Ascending aorta (tissue), 2 donors: ENCODE data around the gene KANSL1. TPM values are rescaled to one million over a fixed set of nuclear protein-coding genes. Genes with fewer than 3 reads are reported as not detected.
"Not testable (repeated sequence)": the region's sequence is repeated elsewhere in the genome, so short reads cannot be mapped to it uniquely, and the experiment has no call there.

Experiments
- DNase-seq, 2 donors: peaks; one replicate each; pipeline ENCODE4 v3.0.0-alpha.2; 2019; ENCODE audit warnings: low spot score in 2 of 2
- H3K27ac ChIP-seq, 2 donors: fragments of 200-600 bp; sonication (generic); one replicate each; pipeline ENCODE4 v1.5.1; 2016 to 2017; ENCODE audit warnings: mild to moderate bottlenecking in 1 of 2
- H3K27me3 ChIP-seq: fragments of 200-600 bp; sonication (generic); one replicate; pipeline ENCODE4 v1.5.1; 2017
- H3K36me3 ChIP-seq, 2 donors: fragments of 200-600 bp; sonication (generic); one replicate each; pipeline ENCODE4 v1.5.1; 2016
- H3K4me1 ChIP-seq, 2 donors: fragments of 200-600 bp; sonication (generic); one replicate each; pipeline ENCODE4 v1.5.1; 2016 to 2017; ENCODE audit warnings: mild to moderate bottlenecking in 1 of 2
- H3K4me3 ChIP-seq, 2 donors: fragments of 200-600 bp; sonication (generic); one replicate each; pipeline ENCODE4 v1.5.1; 2016 to 2017; ENCODE audit warnings: mild to moderate bottlenecking in 1 of 2
- H3K9me3 ChIP-seq, 2 donors: fragments of 200-600 bp; sonication (generic); one replicate each; pipeline ENCODE4 v1.5.1; 2016
- intact Hi-C: fragments of 100-400 bp; cut with DNase I; formaldehyde crosslinking; loops from one replicate; pipeline ENCODE4 v1.15.1; 2023
- total RNA-seq: library from RNA; depleted of rRNA; stranded (reverse); fragments of >200 nt; gene quantifications from one replicate; pipeline ENCODE4 v1.1.0, GENCODE V29; 2016
- TF ChIP-seq, protein P1 (sequence below), 3 experiments: fragments of 200-600 bp in 2 of 3; fragments of 450-650 bp in 1 of 3; sonication (generic) in 2 of 3; IDR thresholded peaks; one replicate each; pipeline ENCODE4 v1.5.1; 2016 to 2019; ENCODE audit warnings: antibody characterized with exemption in 3 of 3, mild to moderate bottlenecking in 1 of 3, moderate library complexity in 1 of 3

The KANSL1 gene
- total RNA-seq, 1 donor from 2014 or later: 53.5 TPM

DNA sequence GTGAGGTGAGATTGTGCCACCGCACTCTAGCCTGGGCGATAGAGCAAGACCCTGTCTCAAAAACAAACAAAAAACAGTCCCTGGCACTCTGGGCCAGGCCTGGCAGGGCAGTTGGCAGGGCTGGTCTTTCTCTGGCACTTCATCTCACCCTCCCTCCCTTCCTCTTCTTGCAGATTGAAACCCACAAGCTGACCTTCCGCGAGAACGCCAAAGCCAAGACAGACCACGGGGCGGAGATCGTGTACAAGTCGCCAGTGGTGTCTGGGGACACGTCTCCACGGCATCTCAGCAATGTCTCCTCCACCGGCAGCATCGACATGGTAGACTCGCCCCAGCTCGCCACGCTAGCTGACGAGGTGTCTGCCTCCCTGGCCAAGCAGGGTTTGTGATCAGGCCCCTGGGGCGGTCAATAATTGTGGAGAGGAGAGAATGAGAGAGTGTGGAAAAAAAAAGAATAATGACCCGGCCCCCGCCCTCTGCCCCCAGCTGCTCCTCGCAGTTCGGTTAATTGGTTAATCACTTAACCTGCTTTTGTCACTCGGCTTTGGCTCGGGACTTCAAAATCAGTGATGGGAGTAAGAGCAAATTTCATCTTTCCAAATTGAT lies 169.3 kb downstream of the KANSL1 start:
- peaks cover 0 to 18% of the 10 kb centered on the region in 2 donors for H3K36me3 ChIP-seq
- no peaks in the 10 kb centered on the region for H3K9me3 ChIP-seq
- intact Hi-C loops: no loop called here
- no peaks in the 10 kb centered on the region for H3K4me1 ChIP-seq
- no peak overlapping the region for H3K4me3 ChIP-seq
- H3K27me3 ChIP-seq: no peaks in the 10 kb centered on the region
- H3K27ac ChIP-seq: no peak overlapping the region
- TF ChIP-seq, protein P1, sequence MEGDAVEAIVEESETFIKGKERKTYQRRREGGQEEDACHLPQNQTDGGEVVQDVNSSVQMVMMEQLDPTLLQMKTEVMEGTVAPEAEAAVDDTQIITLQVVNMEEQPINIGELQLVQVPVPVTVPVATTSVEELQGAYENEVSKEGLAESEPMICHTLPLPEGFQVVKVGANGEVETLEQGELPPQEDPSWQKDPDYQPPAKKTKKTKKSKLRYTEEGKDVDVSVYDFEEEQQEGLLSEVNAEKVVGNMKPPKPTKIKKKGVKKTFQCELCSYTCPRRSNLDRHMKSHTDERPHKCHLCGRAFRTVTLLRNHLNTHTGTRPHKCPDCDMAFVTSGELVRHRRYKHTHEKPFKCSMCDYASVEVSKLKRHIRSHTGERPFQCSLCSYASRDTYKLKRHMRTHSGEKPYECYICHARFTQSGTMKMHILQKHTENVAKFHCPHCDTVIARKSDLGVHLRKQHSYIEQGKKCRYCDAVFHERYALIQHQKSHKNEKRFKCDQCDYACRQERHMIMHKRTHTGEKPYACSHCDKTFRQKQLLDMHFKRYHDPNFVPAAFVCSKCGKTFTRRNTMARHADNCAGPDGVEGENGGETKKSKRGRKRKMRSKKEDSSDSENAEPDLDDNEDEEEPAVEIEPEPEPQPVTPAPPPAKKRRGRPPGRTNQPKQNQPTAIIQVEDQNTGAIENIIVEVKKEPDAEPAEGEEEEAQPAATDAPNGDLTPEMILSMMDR (IDR thresholded peaks at IDR 0.05): no peak
- no peak for DNase-seq

DNA sequence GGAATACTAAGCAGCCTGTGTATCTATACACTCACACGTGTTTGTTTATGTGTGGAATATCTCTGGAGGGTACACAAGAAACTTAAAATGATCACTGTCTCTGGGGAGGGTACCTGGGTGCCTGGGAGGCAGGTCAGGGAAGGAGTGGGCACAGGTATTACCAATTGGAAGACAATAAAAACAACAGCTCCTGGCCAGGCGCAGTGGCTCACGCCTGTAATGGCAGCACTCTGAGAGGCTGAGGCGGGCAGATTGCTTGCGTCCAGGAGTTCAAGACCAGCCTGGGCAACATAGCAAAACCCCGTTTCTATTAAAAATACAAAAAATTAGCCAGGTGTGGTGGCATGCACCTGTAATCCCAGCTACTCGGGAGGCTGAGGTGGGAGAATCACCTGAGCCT lies 169.9 kb downstream of the KANSL1 start:
- not testable (repeated sequence) for H3K27ac ChIP-seq
- peaks cover 0 to 18% of the 10 kb centered on the region in 2 donors for H3K36me3 ChIP-seq

DNA sequence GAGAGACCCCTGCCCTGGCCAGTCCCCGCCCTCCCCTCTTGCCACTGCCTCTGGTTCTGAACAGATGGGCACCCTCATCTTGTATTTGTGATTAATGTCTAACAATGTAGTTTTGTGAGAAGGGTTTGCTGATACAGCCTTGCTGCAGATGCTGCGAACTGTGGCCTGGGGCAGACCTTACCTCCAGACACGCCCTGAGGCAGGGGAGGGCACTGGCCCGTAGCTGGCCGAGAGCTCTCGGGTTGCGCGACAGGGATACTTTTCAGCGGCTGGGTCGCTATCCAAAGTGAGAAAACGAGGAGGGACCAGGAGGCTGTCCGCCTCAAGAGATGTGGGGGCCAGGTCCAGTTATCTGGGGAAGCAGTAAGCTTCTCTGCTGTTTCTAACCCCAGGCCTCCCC lies 172.2 kb downstream of the KANSL1 start:
- Histone ChIP-seq H3K27me3 (no peaks in the 10 kb centered on the region), H3K4me1 (no peaks in the 10 kb centered on the region), H3K36me3 (peaks cover 0 to 14% of the 10 kb centered on the region in 2 donors), H3K27ac (no peak overlapping the region), H3K9me3 (no peaks in the 10 kb centered on the region), H3K4me3 (no peak overlapping the region)
- intact Hi-C loops: no loop called here
- TF ChIP-seq, protein P1 (IDR thresholded peaks at IDR 0.05): no peak
- DNase-seq: no peak

More for the DNA sequence above, 169.9 kb downstream of the KANSL1 start:
- H3K27me3 ChIP-seq, H3K4me3 ChIP-seq, H3K9me3 ChIP-seq, DNase-seq, intact Hi-C loops, H3K4me1 ChIP-seq: not testable (repeated sequence)

DNA sequence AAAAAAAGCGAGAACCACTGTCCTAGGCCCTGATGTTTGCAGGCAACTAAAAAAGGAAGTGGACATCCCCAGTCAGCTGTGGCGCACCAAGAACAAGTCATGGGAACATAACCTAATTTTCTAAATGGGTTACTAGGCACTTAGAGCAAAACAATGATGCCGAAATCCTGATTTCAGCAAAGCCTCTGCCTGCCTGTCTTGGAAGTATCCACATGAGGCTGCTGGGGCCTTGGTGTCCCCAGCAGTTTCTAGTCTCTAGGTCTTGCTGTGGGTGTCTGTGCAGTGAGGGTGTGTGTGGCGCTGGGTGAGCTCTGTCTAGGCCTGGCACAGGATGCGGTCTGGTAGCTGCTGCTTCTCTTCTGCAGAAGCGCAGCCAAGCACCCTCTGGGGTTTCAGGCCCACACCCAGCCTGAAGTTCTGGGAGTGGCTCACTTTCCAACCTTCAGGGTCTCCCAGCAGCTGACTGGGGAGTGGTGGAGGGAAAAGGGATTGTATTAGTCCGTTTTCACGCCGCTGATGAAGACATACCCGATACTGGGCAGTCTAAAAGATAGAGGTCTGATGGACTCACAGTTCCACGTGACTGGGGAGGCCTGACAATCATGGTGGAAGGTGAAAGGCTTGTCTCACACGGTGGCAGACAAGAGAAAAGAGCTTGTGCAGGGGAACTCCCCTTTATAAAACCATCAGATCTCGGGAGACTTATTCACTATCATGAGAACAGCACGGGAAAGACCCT lies 173.0 kb downstream of the KANSL1 start:
- Histone ChIP-seq H3K27me3 (no peaks in the 10 kb centered on the region), H3K36me3 (peaks cover 0 to 11% of the 10 kb centered on the region in 2 donors), H3K4me3 (no peak overlapping the region), H3K9me3 (no peaks in the 10 kb centered on the region), H3K27ac (no peak overlapping the region), H3K4me1 (no peaks in the 10 kb centered on the region)
- TF ChIP-seq, protein P1 (IDR thresholded peaks at IDR 0.05): no peak
- no peak for DNase-seq
- intact Hi-C loops: no loop called here

DNA sequence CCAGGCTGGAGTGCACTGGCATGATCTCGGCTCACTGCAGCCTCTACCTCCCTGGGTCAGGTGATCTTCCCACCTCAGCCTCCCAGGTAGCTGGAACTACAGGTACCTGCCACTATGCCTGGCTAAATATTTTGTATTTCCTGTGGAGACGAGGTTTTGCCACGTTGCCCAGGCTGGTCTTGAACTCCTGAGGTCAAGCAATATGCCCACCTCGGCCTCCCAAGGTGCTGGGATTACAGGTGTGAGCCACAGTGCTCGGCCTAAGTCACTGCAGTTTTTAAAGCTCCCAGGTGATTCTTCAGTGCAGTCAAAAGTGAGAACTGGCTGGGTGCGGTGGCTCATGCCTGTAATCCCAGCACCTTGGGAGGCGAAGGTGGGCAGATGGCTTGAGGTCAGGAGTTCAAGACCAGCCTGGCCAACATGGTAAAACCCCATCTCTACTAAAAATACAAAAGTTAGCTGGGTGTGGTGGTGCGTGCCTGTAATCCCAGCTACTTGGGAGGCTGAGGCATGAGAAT lies 173.8 kb downstream of the KANSL1 start:
- intact Hi-C loops, H3K36me3 ChIP-seq, H3K27ac ChIP-seq, H3K4me1 ChIP-seq, DNase-seq, H3K27me3 ChIP-seq, H3K9me3 ChIP-seq, H3K4me3 ChIP-seq: not testable (repeated sequence)

DNA sequence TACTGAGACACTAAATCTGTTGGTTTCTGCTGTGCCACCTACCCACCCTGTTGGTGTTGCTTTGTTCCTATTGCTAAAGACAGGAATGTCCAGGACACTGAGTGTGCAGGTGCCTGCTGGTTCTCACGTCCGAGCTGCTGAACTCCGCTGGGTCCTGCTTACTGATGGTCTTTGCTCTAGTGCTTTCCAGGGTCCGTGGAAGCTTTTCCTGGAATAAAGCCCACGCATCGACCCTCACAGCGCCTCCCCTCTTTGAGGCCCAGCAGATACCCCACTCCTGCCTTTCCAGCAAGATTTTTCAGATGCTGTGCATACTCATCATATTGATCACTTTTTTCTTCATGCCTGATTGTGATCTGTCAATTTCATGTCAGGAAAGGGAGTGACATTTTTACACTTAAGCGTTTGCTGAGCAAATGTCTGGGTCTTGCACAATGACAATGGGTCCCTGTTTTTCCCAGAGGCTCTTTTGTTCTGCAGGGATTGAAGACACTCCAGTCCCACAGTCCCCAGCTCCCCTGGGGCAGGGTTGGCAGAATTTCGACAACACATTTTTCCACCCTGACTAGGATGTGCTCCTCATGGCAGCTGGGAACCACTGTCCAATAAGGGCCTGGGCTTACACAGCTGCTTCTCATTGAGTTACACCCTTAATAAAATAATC lies 179.6 kb downstream of the KANSL1 start:
- Histone ChIP-seq H3K27ac (no peak overlapping the region), H3K27me3 (no peaks in the 10 kb centered on the region)
- TF ChIP-seq, protein P1 (IDR thresholded peaks at IDR 0.05): no peak

More for the DNA sequence above, 179.6 kb downstream of the KANSL1 start:
- Histone ChIP-seq H3K36me3 (no peaks in the 10 kb centered on the region), H3K4me3 (no peak overlapping the region), H3K4me1 (no peaks in the 10 kb centered on the region), H3K9me3 (no peaks in the 10 kb centered on the region)
- intact Hi-C loops: no loop called here
- no peak for DNase-seq
